ENCODE data around the gene OTUD5.

- TF ChIP-seq EZH2 (IDR thresholded peaks at IDR 0.05; ENCODE audit: insufficient read depth, poor library complexity, severe bottlenecking) (no peak), EZH2phosphoT487 (IDR thresholded peaks at IDR 0.05; ENCODE audit: insufficient read depth, low read depth) (no peak)
Measured at GRCh38 chrX:48902776-48903175, 54.6 kb downstream of the OTUD5 start.

Data from GM23248 (cell line).